ENCODE data around the gene GARS1.
"Not testable (repeated sequence)": the region's sequence is repeated elsewhere in the genome, so short reads cannot be mapped to it uniquely, and the experiment has no call there.

Gene GARS1

GRCh38 chr7:30627026-30627425 is 32.3 kb downstream of the GARS1 start:
- DNase-seq (ENCODE audit: low read depth in 3 of 3): no peak

GRCh38 chr7:30630986-30631385 is 36.3 kb downstream of the GARS1 start:
- no peak for DNase-seq (ENCODE audit: low read depth in 3 of 3)

GRCh38 chr7:30633223-30633622 is 38.5 kb downstream of the GARS1 start:
- no peak for DNase-seq (ENCODE audit: low read depth in 3 of 3)

- no peak for DNase-seq (ENCODE audit: low read depth in 3 of 3)
These were observed 39.5 kb downstream of the GARS1 start for GRCh38 chr7:30634193-30634626.

- no peak for DNase-seq (ENCODE audit: low read depth in 3 of 3)
These were observed 40.0 kb downstream of the GARS1 start for GRCh38 chr7:30634634-30635201.

- DNase-seq (ENCODE audit: low read depth in 3 of 3): no peak
These were observed 41.1 kb downstream of the GARS1 start for GRCh38 chr7:30635798-30636197.

GRCh38 chr7:30642322-30642721 is 47.6 kb downstream of the GARS1 start:
- not testable (repeated sequence) for DNase-seq (ENCODE audit: low read depth in 3 of 3)

- no peak for DNase-seq (ENCODE audit: low read depth in 3 of 3)
These were observed 48.1 kb downstream of the GARS1 start for GRCh38 chr7:30642789-30643188.

GRCh38 chr7:30644286-30644955 is 49.7 kb downstream of the GARS1 start:
- no peak for DNase-seq (ENCODE audit: low read depth in 3 of 3)

- no peak for DNase-seq (ENCODE audit: low read depth in 3 of 3)
These were observed 51.0 kb downstream of the GARS1 start for GRCh38 chr7:30645661-30646060.

- DNase-seq (ENCODE audit: low read depth in 3 of 3): no peak
These were observed 51.5 kb downstream of the GARS1 start for GRCh38 chr7:30646154-30646553.

GRCh38 chr7:30647589-30648364 is 53.1 kb downstream of the GARS1 start:
- DNase-seq (ENCODE audit: low read depth in 3 of 3): no peak

- DNase-seq (ENCODE audit: low read depth in 3 of 3): no peak
These were observed 54.3 kb downstream of the GARS1 start for GRCh38 chr7:30648744-30649540.

GRCh38 chr7:30649717-30650420 is 55.2 kb downstream of the GARS1 start:
- no peak for DNase-seq (ENCODE audit: low read depth in 3 of 3)

- DNase-seq (ENCODE audit: low read depth in 3 of 3): no peak
These were observed 55.7 kb downstream of the GARS1 start for GRCh38 chr7:30650421-30650808.

GRCh38 chr7:30652132-30652531 is 57.5 kb downstream of the GARS1 start:
- DNase-seq (ENCODE audit: low read depth in 3 of 3): no peak

GRCh38 chr7:30652698-30653641 is 58.3 kb downstream of the GARS1 start:
- no peak for DNase-seq (ENCODE audit: low read depth in 3 of 3)

GRCh38 chr7:30654296-30655090 is 59.8 kb downstream of the GARS1 start:
- DNase-seq (ENCODE audit: low read depth in 3 of 3): no peak

Data from stimulated activated CD4-positive, alpha-beta T cell treated with anti-CD3 and anti-CD28 coated beads, TNF-alpha, amount 100 ng/mL, for 48 hours (primary cell).